Pancreas (tissue), 10 donors: ENCODE results near the gene MRPS10. TPM values are rescaled to one million over a fixed set of nuclear protein-coding genes. Genes with fewer than 3 reads are reported as not detected.

Experiments
- ATAC-seq, 4 donors: fragments of 200-7000 bp; cut with Tn5 transposase; one replicate each; pipeline versions ENCODE4 v1.8.0 to v1.9.1; 2020; ENCODE audit warnings: mild to moderate bottlenecking in 4 of 4, moderate library complexity in 4 of 4
- DNase-seq, 6 donors: peaks; one replicate each; pipeline ENCODE4 v3.0.0-alpha.2; 2020
- FAIRE-seq: peaks from 2 replicates; lab custom pipeline; 2012; peaks lifted over from hg19 to GRCh38; lab: Jason Lieb, UNC
- H3K27ac ChIP-seq, 4 donors: fragments of 200-600 bp; sonication (generic); 1 replicate in 3 of 4; 2 replicates in 1 of 4; pipeline versions ENCODE4 v1.5.0 to v1.8.0; 2020
- H3K27me3 ChIP-seq, 4 donors: fragments of 200-600 bp; one replicate each; pipeline ENCODE4 v1.8.0; 2021
- H3K36me3 ChIP-seq, 3 donors: fragments of 200-600 bp; sonication (generic) in 1 of 3; one replicate each; pipeline versions ENCODE4 v1.5.0 to v1.8.0; 2020 to 2021
- H3K4me1 ChIP-seq, 3 donors: fragments of 200-600 bp; one replicate each; pipeline ENCODE4 v1.8.0; 2021
- H3K4me3 ChIP-seq, 4 donors: fragments of 200-600 bp; sonication (generic) in 2 of 4; one replicate each; pipeline versions ENCODE4 v1.5.0 to v1.8.0; 2020 to 2021
- H3K9me3 ChIP-seq, 4 donors: fragments of 200-600 bp; one replicate each; pipeline ENCODE4 v1.8.0; 2021
- WGBS, 2 donors: extraction: QIAGEN DNeasy Blood & Tissue Kit; methylation state at CpG; one replicate each; pipeline ENCODE4 v1.1.7; 2013; 5-methylcytosine and 5-hydroxymethylcytosine counted together
- intact Hi-C, 3 donors: fragments of 100-400 bp; cut with DNase I; formaldehyde crosslinking; loops; one replicate each; pipeline versions ENCODE4 v1.11.1 to v1.14.2; 2022
- polyA plus RNA-seq, 2 donors: library from polyadenylated mRNA; stranded (reverse); fragments of 200-250 nt; gene quantifications; one replicate each; pipeline ENCODE4 v1.2.3, GENCODE V29; 2013
- total RNA-seq, 6 donors: library from RNA; stranded (reverse); fragmentation: NEBNext Ultra II Directional in 4 of 6; extraction: Animal tissue kit (Norgen Biotek cat#: 25700) in 4 of 6; gene quantifications; one replicate each; pipeline versions ENCODE4 v1.2.1 to v1.2.4, GENCODE V29; 2021 to 2023
- TF ChIP-seq, protein P1 (sequence below), 4 donors: fragments of 200-600 bp; sonication (generic) in 3 of 4; IDR thresholded peaks; one replicate each; pipeline versions ENCODE4 v1.5.0 to v1.8.0; 2021; ENCODE audit warnings: antibody characterized with exemption in 4 of 4
- donor health status: healthy with polysubstance abuse.
- donor health status: DM: no; HTN: no; CAD: no; lungs with moderate emphysema.
- donor health status: DM: no; HTN: no; CAD: no.
- donor health status: control.
- donor health status: control.
- donor health status: Bipolar disorder and iron deficiency.
- donor health status: DM: yes; HTN: yes; CAD: no.
- donor health status: DM: no; HTN: no; CAD: no.
- donor health status: DM: no; HTN: no; CAD: no.
- donor health status: DM: yes; HTN: yes; CAD: no.

MRPS10 gene
- total and polyA plus RNA-seq, 8 donors: 6.7 to 12.5 (median 10.8) TPM

DNA sequence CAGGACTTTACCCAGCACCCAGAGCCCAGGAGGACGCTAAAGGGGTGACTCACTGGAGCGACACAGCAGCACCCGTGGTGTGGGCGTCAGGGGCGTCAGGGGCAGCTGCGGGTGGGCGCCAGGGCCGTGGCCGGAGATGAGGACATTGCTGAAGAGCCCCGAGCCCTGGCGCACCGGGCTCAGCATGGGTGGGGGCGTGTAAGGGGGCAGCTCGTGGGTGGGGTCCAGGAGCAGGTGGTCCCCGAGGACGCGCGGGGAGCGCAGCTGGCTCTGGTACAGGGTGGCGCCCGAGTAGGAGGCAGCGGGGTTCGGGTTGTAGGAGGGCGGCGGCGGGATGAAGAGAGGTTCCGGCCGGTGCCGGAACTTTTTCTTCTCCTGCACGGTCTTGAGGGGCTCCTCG is 41.6 kb upstream of the MRPS10 start:
- WGBS, 2 donors: 89 to 94% methylated on average over 24 to 31 of the region's 31 CpGs
- intact Hi-C loops: loop anchor here in 1 of 3 donors (10.0 kb wide), 1 partner anchor 286 kb away; no protein-coding TSS in a partner anchor
- H3K27ac ChIP-seq: no peak overlapping the region

DNA sequence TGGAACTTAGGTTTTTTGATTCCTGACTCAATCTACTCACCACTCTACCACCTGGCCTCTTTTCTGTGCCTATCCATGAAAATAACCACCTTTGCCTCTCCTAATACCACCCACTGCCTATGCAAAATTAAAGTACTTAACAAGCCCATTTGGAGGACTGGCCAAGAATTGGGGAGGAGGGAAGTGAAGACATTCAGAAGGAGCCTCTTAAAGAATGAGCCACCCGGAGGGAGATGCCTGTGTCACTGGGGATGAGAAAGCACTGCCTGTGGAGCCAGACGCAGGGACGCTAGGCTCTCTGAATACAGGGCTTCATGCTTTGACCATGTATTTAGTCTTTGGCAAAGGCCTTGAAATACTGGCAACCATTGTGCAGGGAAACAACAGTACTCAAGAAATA is 40.0 kb upstream of the MRPS10 start:
- Histone ChIP-seq H3K9me3 (no peaks in the 10 kb centered on the region), H3K27ac (no peak overlapping the region), H3K4me1 (no peaks in the 10 kb centered on the region), H3K4me3 (no peak overlapping the region), H3K36me3 (no peaks in the 10 kb centered on the region), H3K27me3 (no peaks in the 10 kb centered on the region)
- TF ChIP-seq, protein P1, sequence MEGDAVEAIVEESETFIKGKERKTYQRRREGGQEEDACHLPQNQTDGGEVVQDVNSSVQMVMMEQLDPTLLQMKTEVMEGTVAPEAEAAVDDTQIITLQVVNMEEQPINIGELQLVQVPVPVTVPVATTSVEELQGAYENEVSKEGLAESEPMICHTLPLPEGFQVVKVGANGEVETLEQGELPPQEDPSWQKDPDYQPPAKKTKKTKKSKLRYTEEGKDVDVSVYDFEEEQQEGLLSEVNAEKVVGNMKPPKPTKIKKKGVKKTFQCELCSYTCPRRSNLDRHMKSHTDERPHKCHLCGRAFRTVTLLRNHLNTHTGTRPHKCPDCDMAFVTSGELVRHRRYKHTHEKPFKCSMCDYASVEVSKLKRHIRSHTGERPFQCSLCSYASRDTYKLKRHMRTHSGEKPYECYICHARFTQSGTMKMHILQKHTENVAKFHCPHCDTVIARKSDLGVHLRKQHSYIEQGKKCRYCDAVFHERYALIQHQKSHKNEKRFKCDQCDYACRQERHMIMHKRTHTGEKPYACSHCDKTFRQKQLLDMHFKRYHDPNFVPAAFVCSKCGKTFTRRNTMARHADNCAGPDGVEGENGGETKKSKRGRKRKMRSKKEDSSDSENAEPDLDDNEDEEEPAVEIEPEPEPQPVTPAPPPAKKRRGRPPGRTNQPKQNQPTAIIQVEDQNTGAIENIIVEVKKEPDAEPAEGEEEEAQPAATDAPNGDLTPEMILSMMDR (IDR thresholded peaks at IDR 0.05): no peak
- intact Hi-C loops: loop anchor here in 1 of 3 donors (10.0 kb wide), 1 partner anchor 287 kb away; no protein-coding TSS in a partner anchor
- DNase-seq (no peak), FAIRE-seq (no peak), ATAC-seq (no peak)
- 84 to 94% methylated on average over 3 of the region's 3 CpGs for WGBS, 2 donors

More for the DNA sequence above, 41.6 kb upstream of the MRPS10 start:
- Histone ChIP-seq H3K4me3 (no peak overlapping the region), H3K36me3 (no peaks in the 10 kb centered on the region), H3K27me3 (no peaks in the 10 kb centered on the region), H3K9me3 (no peaks in the 10 kb centered on the region), H3K4me1 (no peaks in the 10 kb centered on the region)
- no peak for FAIRE-seq
- TF ChIP-seq, protein P1 (IDR thresholded peaks at IDR 0.05): no peak
- no peak for DNase-seq
- ATAC-seq: no peak

DNA sequence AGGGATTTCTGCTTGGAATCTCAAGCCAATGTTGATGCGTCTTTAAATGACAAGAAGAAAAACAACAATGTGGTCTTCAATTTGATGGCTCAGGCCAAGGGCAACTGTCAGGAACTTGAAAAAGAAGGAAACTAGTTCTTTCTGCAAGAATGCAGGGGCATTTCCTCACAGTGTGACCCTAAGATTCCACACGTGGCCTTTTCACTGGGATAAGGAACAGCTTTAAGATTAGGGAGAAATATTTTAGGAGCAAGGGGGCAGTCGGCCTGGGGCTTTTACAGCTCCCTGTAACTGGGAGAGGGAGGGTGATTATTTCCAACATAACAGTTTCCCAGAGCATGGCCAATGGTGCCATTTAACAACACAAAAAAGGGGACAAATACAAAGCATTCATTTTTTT is 39.4 kb upstream of the MRPS10 start:
- FAIRE-seq (no peak), DNase-seq (no peak), ATAC-seq (no peak)
- Histone ChIP-seq H3K27ac (no peak overlapping the region), H3K4me3 (no peak overlapping the region), H3K36me3 (no peaks in the 10 kb centered on the region), H3K4me1 (peaks cover 0 to 3% (median 0%) of the 10 kb centered on the region in 3 donors), H3K9me3 (no peaks in the 10 kb centered on the region), H3K27me3 (no peaks in the 10 kb centered on the region)
- TF ChIP-seq, protein P1 (IDR thresholded peaks at IDR 0.05): no peak
- WGBS, 2 donors: 60% methylated on average over 3 of the region's 3 CpGs
- intact Hi-C loops: loop anchor here in 1 of 3 donors (10.0 kb wide), 1 partner anchor 288 kb away; no protein-coding TSS in a partner anchor

DNA sequence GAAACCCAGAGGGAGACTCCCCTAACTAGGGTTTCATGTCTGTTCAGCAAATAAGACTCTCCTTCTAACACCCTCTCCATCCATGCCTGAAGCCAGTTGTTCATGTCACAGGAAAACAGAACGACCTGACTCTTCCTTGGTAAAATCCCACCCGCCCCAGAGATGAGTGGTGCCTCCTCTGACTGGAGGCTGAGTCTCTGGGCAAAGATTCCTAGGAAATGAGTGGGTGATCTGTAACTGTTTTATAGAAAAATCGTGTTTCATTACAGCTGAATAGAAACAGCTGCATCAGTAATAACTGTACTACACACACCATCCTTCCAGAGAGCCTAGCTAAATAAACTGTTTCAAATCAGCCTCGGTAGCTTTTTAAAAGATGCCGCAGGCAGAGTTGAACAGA is 37.4 kb upstream of the MRPS10 start:
- ATAC-seq: no peak

DNA sequence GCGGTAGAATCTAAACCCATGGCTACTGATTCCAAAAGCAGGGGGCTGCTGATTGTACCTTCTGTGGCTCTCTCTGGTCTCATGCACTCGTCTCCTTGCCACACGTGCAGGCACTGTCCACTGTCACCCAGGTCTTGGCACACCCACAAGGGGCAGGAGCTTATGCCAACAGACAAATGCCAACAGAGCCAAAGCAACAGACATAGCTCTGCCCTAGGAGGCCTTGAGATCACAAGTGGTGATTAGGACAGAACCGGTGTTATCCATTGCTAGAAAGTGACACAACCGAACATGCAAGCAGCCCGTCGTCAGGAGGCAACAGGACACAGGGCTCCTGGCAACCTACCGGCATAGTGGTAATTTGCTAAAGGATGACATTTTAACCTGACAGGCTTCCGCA is 36.8 kb upstream of the MRPS10 start:
- ATAC-seq (peak in 2 of 4 donors; percentile 8 to 26), FAIRE-seq (no peak)
- 82 to 84% methylated on average over 9 of the region's 9 CpGs for WGBS, 2 donors

More for the DNA sequence above, 37.4 kb upstream of the MRPS10 start:
- FAIRE-seq: no peak
- DNase-seq: no peak
- Histone ChIP-seq H3K27me3 (no peaks in the 10 kb centered on the region), H3K27ac (no peak overlapping the region), H3K4me1 (peaks cover 0 to 8% (median 4%) of the 10 kb centered on the region in 3 donors), H3K9me3 (no peaks in the 10 kb centered on the region), H3K36me3 (no peaks in the 10 kb centered on the region), H3K4me3 (no peak overlapping the region)
- 74 to 79% methylated on average over 5 of the region's 5 CpGs for WGBS, 2 donors
- TF ChIP-seq, protein P1 (IDR thresholded peaks at IDR 0.05): no peak
- intact Hi-C loops: loop anchor here in 1 of 3 donors (10.0 kb wide), 1 partner anchor 290 kb away; no protein-coding TSS in a partner anchor

More for the DNA sequence above, 36.8 kb upstream of the MRPS10 start:
- Histone ChIP-seq H3K4me3 (no peak overlapping the region), H3K4me1 (peaks cover 0 to 8% (median 4%) of the 10 kb centered on the region in 3 donors), H3K36me3 (no peaks in the 10 kb centered on the region), H3K27ac (no peak overlapping the region), H3K27me3 (no peaks in the 10 kb centered on the region), H3K9me3 (no peaks in the 10 kb centered on the region)
- no peak for DNase-seq
- intact Hi-C loops: loop anchor here in 1 of 3 donors (10.0 kb wide), 1 partner anchor 290 kb away; no protein-coding TSS in a partner anchor
- TF ChIP-seq, protein P1 (IDR thresholded peaks at IDR 0.05): no peak
